Kidney (tissue), 14 donors: Measurements from ENCODE around the gene PEX10. TPM values are rescaled to one million over a fixed set of nuclear protein-coding genes. Genes with fewer than 3 reads are reported as not detected.
"Not testable (repeated sequence)": the region's sequence is repeated elsewhere in the genome, so short reads cannot be mapped to it uniquely, and the experiment has no call there.

Experiments
- DNase-seq, 5 donors: peaks; one replicate each; pipeline ENCODE4 v3.0.0-alpha.2; 2013 to 2020
- FAIRE-seq: peaks from 2 replicates; lab custom pipeline; 2012; peaks lifted over from hg19 to GRCh38; lab: Jason Lieb, UNC
- H3K27ac ChIP-seq, 2 donors: one replicate each; pipeline ENCODE4 v1.7.0; 2013; ENCODE audit warnings: low read depth in 2 of 2, low read length in 2 of 2, inconsistent platforms in 1 of 2
- H3K27me3 ChIP-seq: one replicate; pipeline ENCODE4 v1.7.1; 2013; ENCODE audit warnings: low read length, inconsistent platforms; ENCODE audit not compliant: control insufficient read depth, insufficient read depth
- H3K36me3 ChIP-seq, 3 donors: one replicate each; pipeline versions ENCODE4 v1.7.0 to v1.7.1; 2013; ENCODE audit warnings: low read length in 3 of 3, control low read depth in 1 of 3, inconsistent platforms in 1 of 3; ENCODE audit not compliant: insufficient read depth in 3 of 3, control insufficient read depth in 2 of 3
- H3K4me1 ChIP-seq, 3 donors: one replicate each; pipeline versions ENCODE4 v1.7.0 to v1.7.1; 2013; ENCODE audit warnings: low read length in 3 of 3, inconsistent platforms in 1 of 3, low read depth in 1 of 3; ENCODE audit not compliant: control insufficient read depth in 2 of 3, insufficient read depth in 2 of 3
- H3K4me3 ChIP-seq, 3 donors: one replicate each; pipeline versions ENCODE4 v1.7.0 to v1.8.1; 2013; ENCODE audit warnings: low read length in 3 of 3, control low read depth in 1 of 3, inconsistent platforms in 1 of 3
- H3K9ac ChIP-seq, 3 donors: one replicate each; pipeline versions ENCODE4 v1.7.0 to v1.7.1; 2013; ENCODE audit warnings: low read length in 3 of 3, control low read depth in 1 of 3, inconsistent platforms in 1 of 3
- H3K9me3 ChIP-seq, 3 donors: one replicate each; pipeline versions ENCODE4 v1.7.0 to v1.7.1; 2013; ENCODE audit warnings: low read length in 3 of 3, control low read depth in 1 of 3, inconsistent platforms in 1 of 3; ENCODE audit not compliant: control insufficient read depth in 2 of 3, insufficient read depth in 1 of 3
- CTCF ChIP-seq: IDR thresholded peaks from 3 replicates; pipeline ENCODE4 v1.5.1; 2012; ENCODE audit warnings: mild to moderate bottlenecking, moderate library complexity, borderline replicate concordance; ENCODE audit not compliant: insufficient read depth; ENCODE audit errors: extremely low read depth
- intact Hi-C: fragments of 100-400 bp; cut with DNase I; formaldehyde crosslinking; loops from one replicate; pipeline ENCODE4 v1.11.1; 2022
- polyA plus RNA-seq: library from polyadenylated mRNA; stranded (reverse); fragments of 350-450 nt; fragmentation: Illumina TruSeq; extraction: RNeasy Lipid Tissue Mini Kit (QIAGEN cat#74804); gene quantifications from one replicate; pipeline ENCODE4 v1.2.3, GENCODE V29; 2014; ENCODE audit warnings: low read depth, low replicate concordance; ENCODE audit not compliant: insufficient read depth
- total RNA-seq: library from RNA; stranded (reverse); fragmentation: NEBNext Ultra II Directional; extraction: Animal tissue kit (Norgen Biotek cat#: 25700); gene quantifications from one replicate; pipeline ENCODE4 v1.2.1, GENCODE V29; 2021
- donor health status: control.
- donor health status: control.
- donor health status: control.
- donor health status: control.
- donor health status: control.
- donor health status: DM: yes; HTN: yes; CAD: no.
- donor health status: Normal renal cell carcinoma (clear cell type).

Gene PEX10
- total and polyA plus RNA-seq, 2 donors from 2014 or later = 25.6 to 26.8 TPM

- peak; percentile 29 for TF ChIP-seq CTCF
- H3K4me1 ChIP-seq = no peaks in the 10 kb centered on the region
- H3K36me3 ChIP-seq = no peaks in the 10 kb centered on the region
- no peaks in the 10 kb centered on the region for H3K9me3 ChIP-seq
- intact Hi-C loops = no loop called here
- H3K4me3 ChIP-seq = no peak overlapping the region
- FAIRE-seq = no peak
- H3K9ac ChIP-seq = no peak overlapping the region
- no peak overlapping the region for H3K27ac ChIP-seq
- no peaks in the 10 kb centered on the region for H3K27me3 ChIP-seq
- DNase-seq = peak in 2 of 5 donors; percentile 30 to 58
Measured at GRCh38 chr1:2459757-2460156, 47.4 kb upstream of the PEX10 start.

GRCh38 chr1:2459102-2459753, 46.9 kb upstream of the PEX10 start:
- H3K36me3 ChIP-seq, H3K27me3 ChIP-seq, H3K9me3 ChIP-seq, DNase-seq, FAIRE-seq, H3K4me3 ChIP-seq, H3K9ac ChIP-seq, H3K4me1 ChIP-seq, intact Hi-C loops, H3K27ac ChIP-seq: not testable (repeated sequence)

- no peaks in the 10 kb centered on the region for H3K27me3 ChIP-seq
- intact Hi-C loops = no loop called here
- no peak overlapping the region for H3K9ac ChIP-seq
- H3K4me1 ChIP-seq = no peaks in the 10 kb centered on the region
- FAIRE-seq (no peak), DNase-seq (no peak)
- no peak for TF ChIP-seq CTCF
- H3K36me3 ChIP-seq = no peaks in the 10 kb centered on the region
- H3K27ac ChIP-seq = no peak overlapping the region
- no peak overlapping the region for H3K4me3 ChIP-seq
- no peaks in the 10 kb centered on the region for H3K9me3 ChIP-seq
Measured at GRCh38 chr1:2458687-2459086, 46.3 kb upstream of the PEX10 start.

- Histone ChIP-seq H3K27me3 (no peaks in the 10 kb centered on the region), H3K4me1 (no peaks in the 10 kb centered on the region), H3K9me3 (no peaks in the 10 kb centered on the region), H3K27ac (no peak overlapping the region), H3K9ac (no peak overlapping the region), H3K4me3 (no peak overlapping the region), H3K36me3 (no peaks in the 10 kb centered on the region)
- no peak for DNase-seq
- no peak for TF ChIP-seq CTCF
- intact Hi-C loops = no loop called here
- FAIRE-seq = no peak
Measured at GRCh38 chr1:2457444-2457843, 45.1 kb upstream of the PEX10 start.
